ENCODE measurements around the gene CENPH. TPM values are rescaled to one million over a fixed set of nuclear protein-coding genes. Genes with fewer than 3 reads are reported as not detected.
A peak's percentile ranks its signal among the peaks of the same experiment; 100 is the strongest.
"Not testable (repeated sequence)": the region's sequence is repeated elsewhere in the genome, so short reads cannot be mapped to it uniquely, and the experiment has no call there.

The CENPH gene
- total RNA-seq, 1 donor from 2014 or later, result 44.3 TPM

DNA sequence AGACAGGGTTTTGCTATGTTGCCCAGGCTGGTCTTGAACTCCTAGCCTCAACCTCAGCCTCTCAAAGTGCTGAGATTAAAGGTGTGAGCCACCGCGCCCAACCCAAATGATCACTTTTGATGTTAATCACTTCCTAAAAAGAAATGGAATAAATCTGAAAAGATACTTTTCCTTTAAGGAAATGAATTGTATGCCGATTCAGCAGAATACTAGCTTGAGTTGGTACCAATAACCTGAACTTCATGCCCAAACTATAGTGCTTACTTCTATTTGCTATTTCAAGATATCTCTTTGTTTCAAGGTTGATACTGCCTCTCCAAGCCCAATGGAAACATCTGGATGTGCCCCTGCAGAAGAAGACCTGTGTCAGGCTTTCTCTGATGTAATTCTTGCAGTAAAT, 18.4 kb upstream of the CENPH start:
- TF ChIP-seq, protein P1, sequence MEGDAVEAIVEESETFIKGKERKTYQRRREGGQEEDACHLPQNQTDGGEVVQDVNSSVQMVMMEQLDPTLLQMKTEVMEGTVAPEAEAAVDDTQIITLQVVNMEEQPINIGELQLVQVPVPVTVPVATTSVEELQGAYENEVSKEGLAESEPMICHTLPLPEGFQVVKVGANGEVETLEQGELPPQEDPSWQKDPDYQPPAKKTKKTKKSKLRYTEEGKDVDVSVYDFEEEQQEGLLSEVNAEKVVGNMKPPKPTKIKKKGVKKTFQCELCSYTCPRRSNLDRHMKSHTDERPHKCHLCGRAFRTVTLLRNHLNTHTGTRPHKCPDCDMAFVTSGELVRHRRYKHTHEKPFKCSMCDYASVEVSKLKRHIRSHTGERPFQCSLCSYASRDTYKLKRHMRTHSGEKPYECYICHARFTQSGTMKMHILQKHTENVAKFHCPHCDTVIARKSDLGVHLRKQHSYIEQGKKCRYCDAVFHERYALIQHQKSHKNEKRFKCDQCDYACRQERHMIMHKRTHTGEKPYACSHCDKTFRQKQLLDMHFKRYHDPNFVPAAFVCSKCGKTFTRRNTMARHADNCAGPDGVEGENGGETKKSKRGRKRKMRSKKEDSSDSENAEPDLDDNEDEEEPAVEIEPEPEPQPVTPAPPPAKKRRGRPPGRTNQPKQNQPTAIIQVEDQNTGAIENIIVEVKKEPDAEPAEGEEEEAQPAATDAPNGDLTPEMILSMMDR (conservative IDR thresholded peaks at IDR 0.05; ENCODE audit: low read depth, low read length), result no peak
- no peak overlapping the region for H3K4me3 ChIP-seq (ENCODE audit: low read depth, low read length)

DNA sequence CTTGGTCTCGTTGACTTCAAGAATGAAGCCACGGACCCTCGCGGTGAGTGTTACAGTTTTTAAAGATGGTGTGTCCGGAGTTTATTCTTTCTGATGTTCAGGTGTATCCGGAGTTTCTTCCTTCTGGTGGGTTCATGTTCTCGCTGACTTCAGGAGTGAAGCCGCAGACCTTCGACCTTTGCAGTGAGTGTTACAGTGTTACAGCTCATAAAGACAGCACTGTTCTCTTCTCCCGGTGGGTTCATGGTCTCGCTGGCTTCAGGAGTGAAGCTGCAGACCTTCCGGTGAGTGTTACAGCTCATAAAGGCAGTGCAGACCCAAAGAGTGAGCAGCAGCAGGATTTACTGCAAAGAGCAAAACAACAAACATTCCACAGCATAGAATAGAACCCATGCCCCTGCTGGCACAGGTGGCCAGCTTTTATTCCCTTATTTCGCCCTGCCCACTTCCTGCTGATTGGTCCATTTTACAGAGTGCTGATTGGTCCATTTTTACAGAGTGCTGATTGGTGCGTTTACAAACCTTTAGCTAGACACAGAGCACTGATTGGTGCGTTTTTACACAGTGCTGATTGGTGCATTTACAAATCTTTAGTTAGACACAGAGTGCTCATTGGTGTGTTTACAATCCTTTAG, 7.6 kb upstream of the CENPH start:
- DNase-seq (ENCODE audit: low read depth); H3K4me3 ChIP-seq (ENCODE audit: low read depth, low read length): not testable (repeated sequence)

More for the DNA sequence above, 18.4 kb upstream of the CENPH start:
- no peak for DNase-seq (ENCODE audit: low read depth)

DNA sequence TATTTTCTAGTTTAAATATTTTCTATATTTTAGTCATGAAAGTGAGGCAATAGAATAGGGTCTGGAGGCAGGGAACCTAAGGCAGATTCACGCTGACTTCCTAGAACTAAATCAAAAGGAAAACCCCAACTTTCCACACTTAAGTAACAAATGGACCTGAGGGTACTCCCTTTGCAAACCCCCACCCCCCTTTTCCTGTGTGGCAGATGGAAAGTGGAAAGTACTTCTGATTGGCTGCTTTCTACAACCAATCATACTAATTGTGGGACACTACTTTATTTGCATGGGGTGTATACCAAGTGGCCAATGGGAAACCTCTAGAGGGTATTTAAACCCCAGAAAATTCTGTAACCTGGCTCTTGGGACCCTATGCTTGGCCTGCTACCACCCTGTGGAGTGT, 4.8 kb upstream of the CENPH start:
- no peak for DNase-seq (ENCODE audit: low read depth)
- H3K4me3 ChIP-seq (ENCODE audit: low read depth, low read length), result no peak overlapping the region
- TF ChIP-seq, protein P1 (conservative IDR thresholded peaks at IDR 0.05; ENCODE audit: low read depth, low read length), result no peak

DNA sequence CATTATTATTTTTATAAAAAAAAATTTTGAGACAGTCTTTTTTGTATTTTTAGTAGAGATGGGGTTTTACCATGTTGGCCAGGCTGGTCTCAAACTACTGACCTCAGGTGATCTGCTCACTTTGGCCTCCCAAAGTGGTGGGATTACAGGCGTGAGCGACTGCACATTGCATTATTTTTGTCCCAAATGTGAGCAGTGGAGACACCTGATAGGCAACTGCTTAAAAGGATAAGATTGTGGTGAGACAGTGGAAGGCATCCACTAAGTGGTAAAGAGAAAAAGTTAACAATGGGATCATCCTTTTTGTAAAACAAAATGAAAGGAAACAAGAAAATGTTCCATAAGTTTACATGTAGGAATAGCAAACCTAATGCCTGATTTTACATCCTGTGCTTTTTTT, 2.0 kb upstream of the CENPH start:
- TF ChIP-seq, protein P1 (conservative IDR thresholded peaks at IDR 0.05; ENCODE audit: low read depth, low read length), result no peak
- no peak overlapping the region for H3K4me3 ChIP-seq (ENCODE audit: low read depth, low read length)
- no peak for DNase-seq (ENCODE audit: low read depth)

DNA sequence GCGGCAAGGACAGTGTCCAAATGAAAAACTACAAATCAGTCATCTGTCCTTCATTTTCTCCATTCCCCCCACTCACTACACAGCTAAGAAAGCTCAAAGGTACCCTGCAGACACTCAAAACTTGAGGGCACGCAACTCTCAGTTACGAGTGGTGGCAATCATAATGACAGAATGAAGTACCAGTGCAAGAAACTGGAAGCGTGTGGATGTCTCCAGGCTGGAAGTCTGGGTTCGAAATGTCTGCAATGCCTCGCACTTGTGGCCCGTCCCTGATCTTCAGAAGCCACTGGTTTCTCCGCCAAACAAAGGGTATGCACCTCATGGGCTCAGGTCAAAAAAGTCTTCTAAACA, 597 bp upstream of the CENPH start:
- DNase-seq (ENCODE audit: low read depth), result no peak
- peak overlapping the region; percentile 74 for H3K4me3 ChIP-seq (ENCODE audit: low read depth, low read length)
- TF ChIP-seq, protein P1 (conservative IDR thresholded peaks at IDR 0.05; ENCODE audit: low read depth, low read length), result no peak

DNA sequence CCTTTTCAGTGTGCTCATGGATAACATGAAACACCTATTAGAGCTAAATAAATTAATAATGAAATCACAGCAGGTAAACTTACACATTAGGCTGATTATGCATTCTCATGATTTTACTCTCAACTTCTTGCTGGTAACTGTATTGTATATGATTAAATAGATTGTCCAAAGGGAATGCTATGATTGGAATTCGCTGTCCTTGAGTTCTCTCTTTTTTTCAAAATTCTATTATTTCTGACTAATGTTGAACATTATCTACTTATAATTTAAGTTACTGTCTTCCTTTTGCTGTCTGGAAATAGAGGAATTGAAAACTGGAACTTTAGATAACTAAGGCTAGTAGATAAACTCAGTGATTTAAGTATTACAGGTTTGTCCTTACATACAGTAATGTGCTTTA, 13.1 kb downstream of the CENPH start:
- DNase-seq (ENCODE audit: low read depth), result no peak
- TF ChIP-seq, protein P1 (conservative IDR thresholded peaks at IDR 0.05; ENCODE audit: low read depth, low read length), result no peak
- no peak overlapping the region for H3K4me3 ChIP-seq (ENCODE audit: low read depth, low read length)

DNA sequence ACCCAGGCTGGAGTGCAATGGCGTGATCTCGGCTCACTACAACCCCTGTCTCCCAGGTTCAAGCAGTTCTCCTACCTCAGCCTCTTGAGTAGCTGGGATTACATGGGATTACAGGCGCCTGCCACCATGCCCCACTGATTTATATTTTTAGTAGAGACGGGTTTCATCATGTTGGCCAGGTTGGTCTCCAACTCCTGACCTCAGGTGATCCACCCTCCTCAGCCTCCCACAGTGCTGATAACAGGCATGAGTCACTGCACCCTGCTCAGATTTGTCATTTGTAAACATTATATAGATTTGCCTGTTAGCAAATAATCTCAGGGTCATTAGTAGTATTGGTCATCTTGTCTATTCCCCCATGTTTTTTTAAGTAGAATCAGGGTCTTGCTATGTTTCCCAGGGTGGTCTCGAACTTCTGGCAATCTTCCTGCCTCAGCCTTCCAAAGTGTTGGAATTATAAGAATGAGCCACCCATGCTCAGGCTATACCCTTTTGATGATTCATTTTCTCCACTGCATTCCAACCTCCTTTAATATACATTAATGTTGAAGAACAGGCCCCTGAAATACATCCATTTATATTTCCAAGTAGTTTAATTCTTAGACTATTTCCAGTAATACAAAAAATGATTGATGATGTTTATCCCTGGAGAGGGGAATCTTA, 17.3 kb downstream of the CENPH start:
- TF ChIP-seq, protein P1 (conservative IDR thresholded peaks at IDR 0.05; ENCODE audit: low read depth, low read length), result no peak
- H3K4me3 ChIP-seq (ENCODE audit: low read depth, low read length), result no peak overlapping the region
- DNase-seq (ENCODE audit: low read depth), result no peak

Measured in epithelial cell of proximal tubule (primary cell).